A549 (cell line): ENCODE results near the gene SAMD7. TPM values are rescaled to one million over a fixed set of nuclear protein-coding genes. Genes with fewer than 3 reads are reported as not detected.
A peak's percentile ranks its signal among the peaks of the same experiment; 100 is the strongest.

Experiments
- ATAC-seq, 2 experiments: fragments of 200-7000 bp in 1 of 2; fragments of >200 bp in 1 of 2; cut with Nextera tagmentation in 1 of 2; cut with Tn5 transposase in 1 of 2; 3 replicates each; pipeline versions ENCODE4 v1.8.0 to v1.9.1; 2018 to 2020; ENCODE audit warnings: mild to moderate bottlenecking in 1 of 2, moderate library complexity in 1 of 2
- CTCF ChIA-PET: fragments of 300-600 bp; sonication (Branson Sonifier 250); formaldehyde crosslinking; extraction: SDS; loops from one replicate; lab custom pipeline; 2021; ENCODE audit warnings: antibody characterized with exemption, inconsistent platforms; lab: Yijun Ruan, JAX
- POLR2A ChIA-PET: fragments of 350-600 bp; formaldehyde crosslinking; extraction: SDS; loops from one replicate; lab custom pipeline; 2021; ENCODE audit warnings: antibody characterized with exemption, inconsistent platforms; lab: Yijun Ruan, JAX
- DNase-seq, 2 experiments: peaks; one replicate each; pipeline versions ENCODE4 v3.0.0 to v3.0.0-alpha.2; 2011 to 2016; ENCODE audit warnings: low read depth in 1 of 2, low spot score in 1 of 2
- FAIRE-seq: peaks from 2 replicates; lab custom pipeline; 2011; peaks lifted over from hg19 to GRCh38; lab: Jason Lieb, UNC
- H3K27ac ChIP-seq, 2 experiments: fragments of >200 bp; sonication (Bioruptor Twin); formaldehyde crosslinking; 3 replicates each; pipeline ENCODE4 v1.5.1; 2016 to 2017
- H3K4me1 ChIP-seq: fragments of >200 bp; sonication (Bioruptor Twin); formaldehyde crosslinking; 3 replicates; pipeline ENCODE4 v1.6.1; 2016
- H3K4me2 ChIP-seq: fragments of >200 bp; sonication (Bioruptor Twin); formaldehyde crosslinking; 3 replicates; pipeline ENCODE4 v1.6.1; 2016
- H3K4me3 ChIP-seq: fragments of >200 bp; sonication (Bioruptor Twin); formaldehyde crosslinking; 3 replicates; pipeline ENCODE4 v1.5.1; 2016
- H3K9me3 ChIP-seq: fragments of >200 bp; sonication (Bioruptor Twin); formaldehyde crosslinking; 3 replicates; pipeline ENCODE4 v1.6.1; 2016
- CHD4 ChIP-seq: fragments of 200-600 bp; sonication (generic); IDR thresholded peaks from 2 replicates; pipeline ENCODE4 v1.6.1; 2016; ENCODE audit warnings: antibody characterized with exemption, mild to moderate bottlenecking, borderline replicate concordance
- ESRRA ChIP-seq: fragments of 150-350 bp; IDR thresholded peaks from 2 replicates; pipeline ENCODE4 v1.6.1; 2014; ENCODE audit warnings: mild to moderate bottlenecking, low read length, borderline replicate concordance
- HDAC2 ChIP-seq: fragments of 200-600 bp; sonication (generic); IDR thresholded peaks from 2 replicates; pipeline ENCODE4 v1.6.1; 2016
- HEYL ChIP-seq: fragments of 250-450 bp; sonication (Bioruptor Pico); IDR thresholded peaks from 2 replicates; pipeline ENCODE4 v1.8.0; 2021; ENCODE audit warnings: mild to moderate bottlenecking, moderate library complexity
- HOXA7 ChIP-seq: fragments of 250-450 bp; sonication (Bioruptor Pico); IDR thresholded peaks from 2 replicates; pipeline ENCODE4 v1.5.0; 2020; ENCODE audit warnings: mild to moderate bottlenecking, moderate library complexity
- KDM1A ChIP-seq: fragments of 200-600 bp; sonication (generic); IDR thresholded peaks from 2 replicates; pipeline ENCODE4 v1.6.1; 2016; ENCODE audit warnings: low read depth, mild to moderate bottlenecking
- MAFK ChIP-seq: fragments of 450-650 bp; IDR thresholded peaks from 2 replicates; pipeline ENCODE4 v1.6.1; 2014; ENCODE audit not compliant: partially characterized antibody
- MYC ChIP-seq: IDR thresholded peaks from 2 replicates; pipeline ENCODE4 v1.6.1; 2012; ENCODE audit warnings: mild to moderate bottlenecking, inconsistent platforms, low read length, improper control_type of control experiment, borderline replicate concordance
- NFE2L2 ChIP-seq: fragments of 150-350 bp; conservative IDR thresholded peaks from 2 replicates; pipeline ENCODE4 v1.6.1; 2014; ENCODE audit warnings: low read length
- NPAS2 ChIP-seq: fragments of 250-450 bp; sonication (Bioruptor Pico); IDR thresholded peaks from 2 replicates; pipeline ENCODE4 v1.8.0; 2022; ENCODE audit warnings: mild to moderate bottlenecking, moderate library complexity, borderline replicate concordance
- NR3C1 ChIP-seq: fragments of >200 bp; sonication (Bioruptor Twin); formaldehyde crosslinking; IDR thresholded peaks from 3 replicates; pipeline ENCODE4 v1.6.1; 2017
- RARB ChIP-seq: fragments of 250-450 bp; sonication (Bioruptor Pico); IDR thresholded peaks from 2 replicates; pipeline ENCODE4 v1.8.0; 2021; ENCODE audit warnings: mild to moderate bottlenecking, moderate library complexity
- RCOR1 ChIP-seq: fragments of 150-350 bp; IDR thresholded peaks from 2 replicates; pipeline ENCODE4 v1.6.1; 2014; ENCODE audit warnings: antibody characterized with exemption, low read length, low read depth
- SREBF2 ChIP-seq: fragments of 450-650 bp; IDR thresholded peaks from 2 replicates; pipeline ENCODE4 v1.6.1; 2014; ENCODE audit warnings: mild to moderate bottlenecking, moderate library complexity
- TFCP2L1 ChIP-seq: fragments of 250-450 bp; sonication (Bioruptor Pico); IDR thresholded peaks from 2 replicates; pipeline ENCODE4 v1.5.0; 2021; ENCODE audit warnings: mild to moderate bottlenecking
- USF2 ChIP-seq: fragments of 450-650 bp; IDR thresholded peaks from 2 replicates; pipeline ENCODE4 v1.6.1; 2014; ENCODE audit warnings: antibody characterized with exemption
- ZC3H11A ChIP-seq: fragments of 450-650 bp; IDR thresholded peaks from 2 replicates; pipeline ENCODE4 v1.6.1; 2014; ENCODE audit warnings: antibody characterized with exemption, mild to moderate bottlenecking
- ZNF302 ChIP-seq: fragments of 250-450 bp; sonication (Bioruptor Pico); IDR thresholded peaks from 2 replicates; pipeline ENCODE4 v1.9.0; 2021; ENCODE audit warnings: inconsistent platforms, mild to moderate bottlenecking, moderate library complexity
- WGBS: methylation state at CpG from one replicate; pipeline ENCODE4 v1.1.6; 2017; ENCODE audit errors: missing lambda C conversion rate; 5-methylcytosine and 5-hydroxymethylcytosine counted together
- polyA plus RNA-seq, 4 experiments: library from polyadenylated mRNA; depleted of rRNA in 3 of 4; stranded (reverse); fragments of >200 nt; fragmentation: RNase III in 1 of 4; extraction: RNeasy Plus Mini Kit Qiagen cat#74134 plus additional on column Dnase treatment in 1 of 4; gene quantifications; 2 replicates in 3 of 4; 3 replicates in 1 of 4; pipeline ENCODE4 v1.2.3, GENCODE V29; 2011 to 2017
- TF ChIP-seq, protein P1 (sequence below): IDR thresholded peaks from 2 replicates; pipeline ENCODE4 v1.6.1; 2012
- TF ChIP-seq, protein P2 (sequence below): fragments of 200-600 bp; sonication (generic); IDR thresholded peaks from 2 replicates; pipeline ENCODE4 v1.6.1; 2016; ENCODE audit warnings: antibody characterized with exemption, mild to moderate bottlenecking, moderate library complexity

SAMD7 gene
- polyA plus RNA-seq, 2 of the 4 experiments (the other 2 are of a cell fraction), result not detected

- H3K4me3 ChIP-seq, result no peak overlapping the region
- H3K4me2 ChIP-seq, result no peak overlapping the region
- no peak for FAIRE-seq
- 73% methylated on average over 12 of the region's 12 CpGs for WGBS
- TF ChIP-seq, protein P1, sequence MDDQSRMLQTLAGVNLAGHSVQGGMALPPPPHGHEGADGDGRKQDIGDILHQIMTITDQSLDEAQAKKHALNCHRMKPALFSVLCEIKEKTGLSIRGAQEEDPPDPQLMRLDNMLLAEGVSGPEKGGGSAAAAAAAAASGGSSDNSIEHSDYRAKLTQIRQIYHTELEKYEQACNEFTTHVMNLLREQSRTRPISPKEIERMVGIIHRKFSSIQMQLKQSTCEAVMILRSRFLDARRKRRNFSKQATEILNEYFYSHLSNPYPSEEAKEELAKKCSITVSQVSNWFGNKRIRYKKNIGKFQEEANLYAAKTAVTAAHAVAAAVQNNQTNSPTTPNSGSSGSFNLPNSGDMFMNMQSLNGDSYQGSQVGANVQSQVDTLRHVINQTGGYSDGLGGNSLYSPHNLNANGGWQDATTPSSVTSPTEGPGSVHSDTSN, result no peak
- TF ChIP-seq NPAS2 (CRISPR knock-in tag) (no peak), ZNF302 (no peak), KDM1A (no peak), NFE2L2 (no peak), USF2 (no peak), ESRRA (no peak), RCOR1 (no peak), SREBF2 (no peak), RARB (CRISPR knock-in tag) (no peak), ZC3H11A (no peak), HDAC2 (no peak), MYC (no peak), NR3C1 (no peak), HEYL (CRISPR knock-in tag) (no peak), TFCP2L1 (CRISPR knock-in tag) (no peak), HOXA7 (CRISPR knock-in tag) (no peak)
- TF ChIP-seq, protein P2, sequence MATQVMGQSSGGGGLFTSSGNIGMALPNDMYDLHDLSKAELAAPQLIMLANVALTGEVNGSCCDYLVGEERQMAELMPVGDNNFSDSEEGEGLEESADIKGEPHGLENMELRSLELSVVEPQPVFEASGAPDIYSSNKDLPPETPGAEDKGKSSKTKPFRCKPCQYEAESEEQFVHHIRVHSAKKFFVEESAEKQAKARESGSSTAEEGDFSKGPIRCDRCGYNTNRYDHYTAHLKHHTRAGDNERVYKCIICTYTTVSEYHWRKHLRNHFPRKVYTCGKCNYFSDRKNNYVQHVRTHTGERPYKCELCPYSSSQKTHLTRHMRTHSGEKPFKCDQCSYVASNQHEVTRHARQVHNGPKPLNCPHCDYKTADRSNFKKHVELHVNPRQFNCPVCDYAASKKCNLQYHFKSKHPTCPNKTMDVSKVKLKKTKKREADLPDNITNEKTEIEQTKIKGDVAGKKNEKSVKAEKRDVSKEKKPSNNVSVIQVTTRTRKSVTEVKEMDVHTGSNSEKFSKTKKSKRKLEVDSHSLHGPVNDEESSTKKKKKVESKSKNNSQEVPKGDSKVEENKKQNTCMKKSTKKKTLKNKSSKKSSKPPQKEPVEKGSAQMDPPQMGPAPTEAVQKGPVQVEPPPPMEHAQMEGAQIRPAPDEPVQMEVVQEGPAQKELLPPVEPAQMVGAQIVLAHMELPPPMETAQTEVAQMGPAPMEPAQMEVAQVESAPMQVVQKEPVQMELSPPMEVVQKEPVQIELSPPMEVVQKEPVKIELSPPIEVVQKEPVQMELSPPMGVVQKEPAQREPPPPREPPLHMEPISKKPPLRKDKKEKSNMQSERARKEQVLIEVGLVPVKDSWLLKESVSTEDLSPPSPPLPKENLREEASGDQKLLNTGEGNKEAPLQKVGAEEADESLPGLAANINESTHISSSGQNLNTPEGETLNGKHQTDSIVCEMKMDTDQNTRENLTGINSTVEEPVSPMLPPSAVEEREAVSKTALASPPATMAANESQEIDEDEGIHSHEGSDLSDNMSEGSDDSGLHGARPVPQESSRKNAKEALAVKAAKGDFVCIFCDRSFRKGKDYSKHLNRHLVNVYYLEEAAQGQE, result no peak
- H3K27ac ChIP-seq, result no peak overlapping the region
- H3K4me1 ChIP-seq, result peaks cover 5% of the 10 kb centered on the region; the same call in 1 of the 3 replicates
- POLR2A ChIA-PET, result no interaction called here
- no peaks in the 10 kb centered on the region for H3K9me3 ChIP-seq
- DNase-seq, result no peak
- CTCF ChIA-PET, result interaction anchor here (0.6 to 3.6 kb wide), 3 partner anchors 10 to 229 kb away, joined by 3 to 14 read pairs (median 5); no protein-coding TSS in a partner anchor
- no peak for ATAC-seq
These were observed 46.1 kb upstream of the SAMD7 start for GRCh38 chr3:169865176-169865767.

- H3K9me3 ChIP-seq, result no peaks in the 10 kb centered on the region
- 80% methylated on average over 3 of the region's 3 CpGs for WGBS
- no peak overlapping the region for H3K4me3 ChIP-seq
- FAIRE-seq (no peak), ATAC-seq (no peak), DNase-seq (no peak)
- peaks cover 7% of the 10 kb centered on the region; the same call in 1 of the 3 replicates for H3K4me1 ChIP-seq
- no peak overlapping the region for H3K27ac ChIP-seq
- POLR2A ChIA-PET, result no interaction called here
- CTCF ChIA-PET, result interaction anchor here (0.7 kb wide), 2 partner anchors 15 to 36 kb away, joined by 3 read pairs; no protein-coding TSS in a partner anchor
- no peak for TF ChIP-seq CHD4
- no peak for TF ChIP-seq HEYL (CRISPR knock-in tag)
- peak; percentile 50 for TF ChIP-seq MAFK
- H3K4me2 ChIP-seq, result no peak overlapping the region
These were observed 43.7 kb upstream of the SAMD7 start for GRCh38 chr3:169867584-169868210.
